ENCODE results near the gene GLB1L.

GLB1L gene

DNA sequence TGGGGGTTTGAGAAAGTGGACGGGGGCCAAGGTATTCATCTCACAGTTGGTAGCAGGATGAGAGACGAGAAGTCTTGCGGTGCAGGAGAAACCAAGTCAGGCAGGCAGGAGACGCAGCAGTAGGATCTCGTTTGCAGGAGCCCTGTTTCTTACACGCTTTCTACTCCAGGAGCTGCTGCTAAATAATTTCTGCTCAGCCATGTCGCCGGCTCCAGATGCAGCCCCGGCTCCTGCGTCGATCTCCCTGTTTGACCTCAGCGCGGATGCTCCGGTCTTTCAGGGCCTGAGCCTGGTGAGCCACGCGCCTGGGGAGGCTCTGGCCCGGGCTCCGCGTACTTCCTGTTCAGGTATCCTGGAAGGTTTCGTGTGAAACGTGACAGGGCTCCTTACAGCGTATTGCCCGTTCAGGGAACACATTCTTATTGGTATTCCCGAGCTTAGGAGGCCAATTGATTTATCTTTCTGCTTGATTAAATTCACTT lies 15.1 kb downstream of the GLB1L start:
- TF ChIP-seq, protein P1, sequence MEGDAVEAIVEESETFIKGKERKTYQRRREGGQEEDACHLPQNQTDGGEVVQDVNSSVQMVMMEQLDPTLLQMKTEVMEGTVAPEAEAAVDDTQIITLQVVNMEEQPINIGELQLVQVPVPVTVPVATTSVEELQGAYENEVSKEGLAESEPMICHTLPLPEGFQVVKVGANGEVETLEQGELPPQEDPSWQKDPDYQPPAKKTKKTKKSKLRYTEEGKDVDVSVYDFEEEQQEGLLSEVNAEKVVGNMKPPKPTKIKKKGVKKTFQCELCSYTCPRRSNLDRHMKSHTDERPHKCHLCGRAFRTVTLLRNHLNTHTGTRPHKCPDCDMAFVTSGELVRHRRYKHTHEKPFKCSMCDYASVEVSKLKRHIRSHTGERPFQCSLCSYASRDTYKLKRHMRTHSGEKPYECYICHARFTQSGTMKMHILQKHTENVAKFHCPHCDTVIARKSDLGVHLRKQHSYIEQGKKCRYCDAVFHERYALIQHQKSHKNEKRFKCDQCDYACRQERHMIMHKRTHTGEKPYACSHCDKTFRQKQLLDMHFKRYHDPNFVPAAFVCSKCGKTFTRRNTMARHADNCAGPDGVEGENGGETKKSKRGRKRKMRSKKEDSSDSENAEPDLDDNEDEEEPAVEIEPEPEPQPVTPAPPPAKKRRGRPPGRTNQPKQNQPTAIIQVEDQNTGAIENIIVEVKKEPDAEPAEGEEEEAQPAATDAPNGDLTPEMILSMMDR (IDR thresholded peaks at IDR 0.05; ENCODE audit: insufficient read depth, low read depth, low read length, missing control alignments): no peak

DNA sequence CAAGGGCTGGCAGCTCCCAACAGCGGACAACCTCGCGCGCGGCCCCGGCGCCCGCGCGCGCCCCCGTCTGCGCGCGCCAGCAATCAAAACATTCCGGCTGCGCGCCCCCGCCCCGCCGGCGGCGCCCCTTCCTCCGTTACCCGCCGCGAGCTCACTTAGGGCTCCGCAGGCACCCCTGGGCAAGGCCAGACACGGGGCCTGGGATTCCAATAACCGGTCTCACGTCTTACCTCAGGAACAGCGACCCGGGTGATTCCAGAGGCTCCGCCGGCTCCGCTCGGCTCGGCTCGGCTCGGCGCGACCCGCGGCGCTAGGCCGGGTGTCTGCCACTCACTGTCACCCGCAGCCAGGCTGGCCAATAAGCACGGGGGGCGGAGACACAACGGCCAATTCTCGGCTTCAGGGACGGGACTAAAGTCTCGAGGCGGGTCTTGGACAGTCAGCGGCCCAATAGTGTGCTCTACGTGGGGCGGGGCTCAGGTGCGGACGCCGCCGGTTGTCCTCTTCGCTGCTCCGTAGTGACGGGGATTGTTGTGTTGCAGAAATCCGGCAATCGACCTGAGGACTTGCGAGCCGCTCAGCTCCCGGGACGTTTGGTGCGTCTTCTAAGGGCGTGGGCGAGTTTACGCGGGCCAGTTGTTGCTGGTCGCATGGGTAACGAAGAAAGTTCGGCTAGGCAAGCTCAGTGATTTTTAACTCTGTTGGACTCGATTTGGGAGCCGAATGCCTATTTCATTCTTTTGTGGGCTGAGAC lies 15.8 kb downstream of the GLB1L start, which contains the start of the genes ANKZF1 and ATG9A:
Gene ANKZF1 (plus strand): TSS at position 502 of the 754 bp plus-strand sequence. CDS start 452 bp downstream, outside the sequence.
Gene ATG9A (minus strand): TSS at position 332 of the 754 bp plus-strand sequence. CDS start 1,612 bp downstream, outside the sequence.
- TF ChIP-seq, protein P1 (IDR thresholded peaks at IDR 0.05; ENCODE audit: insufficient read depth, low read depth, low read length, missing control alignments): no peak
- H3K4me3 ChIP-seq (ENCODE audit: low read depth, low read length): peak within 1 kb of the TSS; percentile 96
- DNase-seq (ENCODE audit: low read depth): peak; percentile 98

More for the DNA sequence above, 15.1 kb downstream of the GLB1L start:
- DNase-seq (ENCODE audit: low read depth): peak; percentile 66
- peak overlapping the region; percentile 96 for H3K4me3 ChIP-seq (ENCODE audit: low read depth, low read length)

DNA sequence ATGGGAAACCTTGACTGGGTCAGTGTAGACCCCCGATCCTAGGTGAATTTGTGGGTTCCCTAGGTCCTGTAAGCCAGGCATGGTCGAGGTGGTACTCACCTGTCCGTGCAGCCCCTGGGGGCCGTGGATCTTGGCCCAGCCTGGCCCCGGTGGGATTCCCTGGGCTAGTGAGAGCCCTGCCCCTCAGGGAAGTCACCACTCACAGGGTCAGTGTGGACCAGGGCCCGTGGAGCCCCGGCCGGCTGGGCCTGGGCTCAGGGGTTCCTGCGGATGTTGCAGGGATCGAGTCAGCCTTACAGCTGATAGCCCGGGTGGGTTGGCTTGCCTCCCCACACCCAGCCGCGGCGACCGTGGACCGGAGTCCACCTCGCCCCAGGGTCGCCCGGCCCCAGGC lies 16.3 kb downstream of the GLB1L start:
- no peak for DNase-seq (ENCODE audit: low read depth)
- peak overlapping the region; percentile 83 for H3K4me3 ChIP-seq (ENCODE audit: low read depth, low read length)
- TF ChIP-seq, protein P1 (IDR thresholded peaks at IDR 0.05; ENCODE audit: insufficient read depth, low read depth, low read length, missing control alignments): no peak

DNA sequence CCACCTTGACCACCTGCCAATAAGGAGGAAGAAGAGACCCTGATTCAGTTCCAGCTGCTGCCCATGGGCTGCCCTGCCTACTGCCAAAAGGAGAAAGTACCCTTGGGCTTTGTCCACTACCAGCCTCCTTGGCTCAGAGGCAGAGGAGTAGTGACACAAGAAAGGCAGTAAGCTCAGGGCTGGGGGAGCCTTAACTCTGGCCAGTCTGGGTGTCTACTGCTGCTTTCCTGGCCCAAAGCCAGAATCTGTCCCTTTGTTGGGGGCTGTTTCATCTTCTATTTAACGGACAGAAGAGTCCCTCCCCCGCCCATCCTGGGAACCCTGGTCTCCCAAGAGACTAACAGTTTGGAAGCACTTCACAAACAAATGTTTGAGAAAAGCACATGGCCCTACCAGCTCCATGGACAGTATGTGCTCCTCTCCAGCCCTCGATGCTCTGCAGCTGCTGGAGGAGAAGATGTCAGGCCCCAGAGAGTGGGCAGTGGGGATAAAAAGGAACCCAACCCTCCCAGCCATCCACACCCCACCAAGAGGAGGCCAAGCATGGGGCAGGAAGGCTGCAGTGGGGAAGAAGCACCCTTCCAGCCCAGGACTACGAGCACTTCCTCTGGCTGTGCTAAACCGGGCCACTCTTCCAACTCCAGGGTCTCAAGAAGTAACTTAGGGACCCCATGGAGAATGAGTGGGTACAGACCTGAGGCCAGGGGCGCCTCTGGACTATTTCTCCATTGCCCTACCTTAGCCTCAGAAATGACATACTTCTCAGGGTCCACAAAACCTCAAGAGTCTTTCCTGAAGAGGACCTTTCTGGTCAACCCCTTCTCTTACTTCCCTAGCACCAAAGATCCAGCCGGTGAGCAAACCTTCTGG lies 17.0 kb downstream of the GLB1L start:
- H3K4me3 ChIP-seq (ENCODE audit: low read depth, low read length): peak overlapping the region; percentile 83
- DNase-seq (ENCODE audit: low read depth): no peak
- TF ChIP-seq, protein P1 (IDR thresholded peaks at IDR 0.05; ENCODE audit: insufficient read depth, low read depth, low read length, missing control alignments): no peak

DNA sequence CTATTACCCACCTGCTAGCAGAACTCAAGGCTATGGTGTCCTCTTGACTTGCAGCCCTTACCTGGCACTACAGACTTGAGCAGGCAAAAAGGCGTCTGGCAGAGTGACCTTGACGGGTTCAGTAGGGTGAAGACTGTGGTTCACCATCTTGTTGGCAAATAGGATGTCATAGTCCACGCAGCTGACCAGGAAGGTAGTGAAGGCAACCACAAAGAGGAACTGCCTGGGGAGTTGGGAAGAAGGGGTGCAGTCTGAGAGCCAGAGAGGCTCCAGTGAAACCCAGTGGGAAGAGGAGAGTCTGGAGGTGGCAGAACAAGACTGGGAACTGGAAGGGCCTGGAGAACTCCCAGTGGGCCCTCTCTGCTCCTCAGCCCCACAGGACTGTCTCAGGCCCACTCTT lies 19.9 kb downstream of the GLB1L start:
- H3K4me3 ChIP-seq (ENCODE audit: low read depth, low read length): no peak overlapping the region
- TF ChIP-seq, protein P1 (IDR thresholded peaks at IDR 0.05; ENCODE audit: insufficient read depth, low read depth, low read length, missing control alignments): no peak
- no peak for DNase-seq (ENCODE audit: low read depth)

DNA sequence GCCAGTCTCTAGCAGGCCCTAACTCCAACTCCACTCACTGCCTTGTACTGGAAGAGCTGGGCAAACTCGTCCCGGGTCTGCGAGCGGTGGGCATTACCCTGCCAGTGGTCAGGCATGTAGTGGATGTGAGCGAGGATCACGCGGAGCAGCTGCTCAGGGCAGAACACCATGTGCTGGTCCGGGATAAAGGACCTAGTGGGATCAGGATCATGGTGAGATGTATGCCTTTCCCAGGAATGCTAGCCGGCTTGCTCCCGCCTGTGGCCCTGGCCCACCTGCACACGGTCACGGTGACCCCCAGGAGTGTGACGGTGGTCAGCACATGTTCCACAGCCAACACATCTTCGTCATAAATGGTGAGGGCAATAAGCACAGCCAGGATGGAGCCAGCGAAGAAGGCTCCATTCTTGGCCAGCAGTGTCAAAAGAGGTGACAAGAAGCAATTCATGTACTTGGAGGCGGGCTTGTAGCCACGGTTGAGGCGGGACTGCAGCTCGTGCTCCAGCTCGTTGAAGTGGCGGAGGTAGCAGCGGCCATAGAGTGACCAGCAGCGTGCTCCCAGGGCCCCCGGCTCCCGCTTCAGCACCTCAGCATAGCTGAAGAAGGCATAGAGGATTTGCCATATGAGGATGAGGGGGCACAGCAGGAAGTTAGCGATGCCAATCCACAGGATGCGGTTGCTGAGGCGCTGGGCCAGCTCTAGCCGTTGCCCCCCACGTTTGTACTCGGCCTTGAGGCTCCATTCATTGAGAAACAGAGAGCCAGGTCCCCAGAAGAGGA lies 21.2 kb downstream of the GLB1L start:
- TF ChIP-seq, protein P1 (IDR thresholded peaks at IDR 0.05; ENCODE audit: insufficient read depth, low read depth, low read length, missing control alignments): no peak
- H3K4me3 ChIP-seq (ENCODE audit: low read depth, low read length): no peak overlapping the region
- DNase-seq (ENCODE audit: low read depth): no peak

All from GM12865 (cell line).